ENCODE results near the gene IGF2BP3.
"Not testable (repeated sequence)": the region's sequence is repeated elsewhere in the genome, so short reads cannot be mapped to it uniquely, and the experiment has no call there.

Gene IGF2BP3

DNA sequence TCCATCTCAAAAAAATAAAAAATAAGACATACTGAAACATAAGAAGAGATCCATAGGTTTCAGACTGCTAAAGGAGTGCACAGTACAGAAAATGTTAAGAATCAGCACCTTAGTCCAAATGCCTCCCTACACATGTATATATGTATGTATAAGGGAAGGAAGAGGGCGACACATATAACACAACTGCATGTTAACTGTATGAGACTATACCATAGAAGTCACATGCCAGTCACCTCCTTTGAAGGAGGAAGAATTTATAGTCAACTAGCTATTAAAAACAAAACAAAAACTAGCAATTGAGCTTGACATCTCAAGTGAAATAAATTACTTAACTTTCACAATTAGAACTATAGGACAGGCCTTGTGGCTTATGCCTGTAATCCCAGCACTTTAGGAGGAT lies 50.4 kb downstream of the IGF2BP3 start:
- no peak for DNase-seq

DNA sequence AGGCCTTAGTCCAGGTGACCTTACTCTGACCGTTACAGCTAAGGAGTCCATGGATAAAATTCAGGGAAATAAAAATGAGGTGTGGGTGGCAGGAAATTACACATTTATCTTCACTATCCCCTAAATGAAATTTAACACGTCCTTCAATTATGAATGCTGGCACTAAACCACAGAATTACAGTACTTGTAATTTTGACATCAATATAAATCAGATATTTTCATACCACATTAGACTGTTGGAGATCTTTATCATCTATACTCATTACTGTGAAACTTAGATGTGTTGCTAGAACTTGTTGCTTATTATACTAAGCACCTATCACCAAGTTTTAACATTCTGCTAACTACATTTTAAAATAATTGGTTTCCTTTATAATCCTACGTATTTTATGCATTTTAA lies 51.1 kb downstream of the IGF2BP3 start:
- no peak for DNase-seq

DNA sequence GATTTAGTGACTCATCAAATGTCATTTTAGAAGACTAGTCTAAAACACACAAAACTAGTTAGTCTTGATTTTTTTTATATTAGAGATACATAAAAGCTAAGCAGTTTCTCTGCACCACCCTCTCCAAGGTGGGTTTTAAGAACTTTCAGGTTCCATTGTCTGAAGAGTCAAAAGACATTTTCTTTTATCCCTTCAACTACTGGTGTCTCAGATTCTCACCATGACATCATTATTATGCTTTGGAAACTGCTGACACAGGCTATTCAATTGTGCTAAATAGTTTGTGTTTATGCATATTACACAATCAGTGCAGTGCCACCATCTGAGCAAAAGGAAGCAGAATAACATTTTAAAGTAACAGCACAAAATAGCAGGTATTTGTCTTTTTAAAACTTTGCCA lies 52.2 kb downstream of the IGF2BP3 start:
- DNase-seq: no peak

DNA sequence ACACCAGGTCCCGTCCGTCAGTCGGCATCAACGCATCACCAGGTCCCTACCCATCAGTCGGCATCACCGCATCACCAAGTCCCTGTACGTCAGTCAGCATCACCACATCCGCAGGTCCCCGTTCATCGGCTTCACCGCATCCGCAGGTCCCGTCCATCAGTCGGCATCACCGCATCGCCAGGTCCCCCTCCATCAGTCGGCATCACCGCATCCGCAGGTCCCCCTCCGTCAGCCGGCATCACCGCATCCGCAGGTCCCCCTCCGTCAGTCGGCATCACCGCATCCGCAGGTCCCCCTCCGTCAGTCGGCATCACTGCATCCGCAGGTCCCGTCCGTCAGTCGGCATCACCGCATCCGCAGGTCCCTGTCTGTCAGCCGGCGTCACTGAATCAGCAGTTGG lies 55.1 kb downstream of the IGF2BP3 start:
- no peak for DNase-seq

DNA sequence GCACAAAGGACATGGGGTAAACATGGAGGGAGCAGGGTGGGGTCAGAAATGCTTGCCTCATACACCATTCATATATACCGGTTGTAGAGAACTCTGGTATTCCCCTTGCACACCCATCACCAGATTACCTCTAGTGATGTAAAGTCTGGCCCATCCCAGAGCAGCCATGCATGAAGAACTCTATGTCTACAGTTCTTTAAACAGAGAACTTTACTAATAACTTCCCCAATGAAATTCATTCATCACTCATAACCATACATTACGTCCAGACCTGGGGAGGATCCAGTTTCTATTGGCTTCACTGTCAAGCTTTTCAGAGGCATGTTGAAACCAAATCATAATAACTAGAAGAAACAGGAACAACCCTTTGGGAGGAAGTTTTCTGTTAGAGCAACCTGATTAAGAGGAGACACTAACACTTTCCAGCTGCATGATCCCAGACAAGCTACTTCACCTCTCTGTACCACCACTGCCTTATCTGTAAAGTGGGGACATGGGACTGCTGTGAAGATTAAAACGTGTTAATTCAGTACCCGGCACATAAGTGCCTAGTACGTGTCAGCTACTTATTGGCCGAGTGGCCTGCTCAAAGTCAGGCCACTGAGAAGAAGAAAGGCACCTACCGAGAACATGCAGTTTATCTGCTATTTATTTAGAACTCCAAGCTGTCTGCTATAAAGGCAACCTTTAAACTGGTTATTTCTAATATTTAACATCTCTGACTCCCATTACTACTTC lies 59.7 kb downstream of the IGF2BP3 start:
- no peak for DNase-seq

DNA sequence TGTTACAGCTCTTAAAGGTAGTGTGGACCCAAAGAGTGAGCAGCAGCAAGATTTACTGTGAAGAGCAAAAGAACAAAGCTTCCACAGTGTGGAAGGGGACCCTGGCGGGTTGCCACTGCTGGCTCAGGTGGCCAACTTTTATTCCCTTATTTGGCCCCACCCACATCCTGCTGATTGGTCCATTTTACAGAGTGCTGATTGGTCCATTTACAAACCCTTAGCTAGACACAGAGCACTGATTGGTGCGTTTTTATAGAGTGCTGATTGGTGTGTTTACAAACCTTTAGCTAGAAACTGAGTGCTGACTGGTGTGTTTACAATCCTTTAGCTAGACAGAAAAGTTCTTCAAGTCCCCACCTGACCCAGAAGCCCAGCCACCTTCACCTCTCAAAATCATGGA lies 63.7 kb downstream of the IGF2BP3 start:
- not testable (repeated sequence) for DNase-seq

DNA sequence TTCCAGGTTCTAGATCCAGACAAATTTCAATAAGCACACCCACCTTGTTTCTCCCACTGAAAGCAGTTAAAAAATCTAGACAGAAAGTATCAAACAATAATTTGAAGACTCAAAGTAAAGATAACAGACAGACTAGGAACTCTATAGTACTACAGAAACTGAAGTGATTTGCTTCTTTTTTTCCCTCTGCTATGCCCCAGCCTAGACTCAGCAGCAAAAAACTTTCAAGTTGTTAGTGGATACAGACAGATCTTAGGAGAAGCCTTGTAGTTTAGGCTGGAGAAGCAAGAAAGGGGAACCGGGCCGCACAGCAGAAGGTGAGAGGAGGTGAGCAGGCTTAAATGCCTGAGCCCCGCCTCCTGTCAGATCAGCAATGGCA lies 65.1 kb downstream of the IGF2BP3 start:
- no peak for DNase-seq

DNA sequence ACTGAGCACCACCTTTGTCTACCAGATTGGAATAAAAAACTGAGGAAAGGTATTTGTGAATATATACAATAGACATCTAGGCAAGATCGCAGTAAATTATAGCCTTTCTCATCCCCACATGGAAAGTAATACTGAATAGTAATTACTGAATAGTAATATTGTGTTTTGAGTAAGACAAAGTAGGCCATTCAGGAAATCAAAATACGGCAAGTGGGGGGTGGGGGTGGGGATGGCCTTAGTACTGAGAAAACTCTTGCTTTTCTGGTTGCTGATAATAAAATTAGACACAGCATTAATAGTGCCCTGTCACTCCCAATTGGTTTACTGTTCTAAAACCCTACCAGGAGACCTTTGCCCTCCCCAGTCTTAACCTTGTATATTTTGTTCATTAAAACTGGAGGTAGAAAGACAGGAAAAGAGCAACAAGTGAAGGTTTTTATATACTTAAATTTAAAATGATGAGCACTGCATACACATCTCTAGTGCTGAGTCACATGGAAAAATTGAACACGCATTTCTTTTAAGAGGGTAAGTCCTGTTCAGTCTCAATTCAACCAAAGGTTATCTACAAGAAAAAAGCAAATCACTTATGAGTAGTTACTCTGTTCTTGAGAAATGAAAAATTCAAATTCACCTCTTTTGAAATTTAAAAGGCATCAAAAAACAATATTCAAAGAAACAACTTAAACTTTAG lies 65.6 kb downstream of the IGF2BP3 start:
- DNase-seq: no peak

DNA sequence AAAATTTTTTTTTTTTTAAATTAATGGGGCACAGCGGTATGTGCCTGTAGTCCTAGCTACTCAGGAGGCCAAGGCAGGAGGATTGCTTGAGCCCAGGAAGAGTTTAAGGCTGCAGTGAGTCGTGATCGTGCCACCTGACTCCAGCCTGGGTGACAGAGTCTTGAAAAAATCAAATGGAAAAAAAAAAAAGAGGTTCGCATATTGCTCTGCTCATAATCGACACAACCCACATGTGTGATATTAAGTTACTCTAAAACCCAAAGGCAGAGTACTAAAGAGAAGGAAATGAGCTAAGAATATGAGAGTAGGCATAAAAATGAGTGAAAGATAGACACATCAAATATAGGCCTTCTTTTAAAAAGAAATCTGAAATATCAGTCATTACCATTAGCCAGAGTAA lies 66.3 kb downstream of the IGF2BP3 start:
- DNase-seq: no peak

DNA sequence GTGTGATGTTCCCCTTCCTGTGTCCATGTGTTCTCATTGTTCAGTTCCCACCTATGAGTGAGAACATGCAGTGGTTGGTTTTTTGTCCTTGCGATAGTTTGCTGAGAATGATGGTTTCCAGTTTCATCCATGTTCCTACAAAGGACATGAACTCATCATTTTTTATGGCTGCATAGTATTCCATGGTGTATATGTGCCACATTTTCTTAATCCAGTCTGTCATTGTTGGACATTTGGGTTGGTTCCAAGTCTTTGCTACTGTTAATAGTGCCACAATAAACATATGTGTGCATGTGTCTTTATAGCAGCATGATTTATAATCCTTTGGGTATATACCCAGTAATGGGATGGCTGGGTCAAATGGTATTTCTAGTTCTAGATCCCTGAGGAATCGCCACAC lies 72.2 kb downstream of the IGF2BP3 start:
- DNase-seq: not testable (repeated sequence)

DNA sequence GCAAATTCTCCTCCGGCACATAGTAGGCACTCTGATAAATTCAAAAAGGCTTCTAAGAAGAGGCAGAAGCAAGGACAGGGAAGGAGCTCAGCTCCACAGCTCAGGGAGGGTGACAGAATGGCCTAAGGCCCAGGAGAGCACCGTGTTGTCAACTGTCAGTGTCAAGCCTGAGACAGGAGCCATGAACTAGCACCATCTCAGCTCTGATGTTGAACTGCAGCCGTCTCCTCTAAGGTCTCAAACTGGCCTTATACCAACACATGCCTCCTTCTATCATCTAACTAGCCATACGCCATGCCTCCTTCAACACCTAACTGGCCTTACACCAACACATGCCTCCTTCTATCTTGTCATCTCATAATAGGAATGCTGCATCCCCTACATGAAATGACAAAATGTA lies 73.0 kb downstream of the IGF2BP3 start:
- no peak for DNase-seq

DNA sequence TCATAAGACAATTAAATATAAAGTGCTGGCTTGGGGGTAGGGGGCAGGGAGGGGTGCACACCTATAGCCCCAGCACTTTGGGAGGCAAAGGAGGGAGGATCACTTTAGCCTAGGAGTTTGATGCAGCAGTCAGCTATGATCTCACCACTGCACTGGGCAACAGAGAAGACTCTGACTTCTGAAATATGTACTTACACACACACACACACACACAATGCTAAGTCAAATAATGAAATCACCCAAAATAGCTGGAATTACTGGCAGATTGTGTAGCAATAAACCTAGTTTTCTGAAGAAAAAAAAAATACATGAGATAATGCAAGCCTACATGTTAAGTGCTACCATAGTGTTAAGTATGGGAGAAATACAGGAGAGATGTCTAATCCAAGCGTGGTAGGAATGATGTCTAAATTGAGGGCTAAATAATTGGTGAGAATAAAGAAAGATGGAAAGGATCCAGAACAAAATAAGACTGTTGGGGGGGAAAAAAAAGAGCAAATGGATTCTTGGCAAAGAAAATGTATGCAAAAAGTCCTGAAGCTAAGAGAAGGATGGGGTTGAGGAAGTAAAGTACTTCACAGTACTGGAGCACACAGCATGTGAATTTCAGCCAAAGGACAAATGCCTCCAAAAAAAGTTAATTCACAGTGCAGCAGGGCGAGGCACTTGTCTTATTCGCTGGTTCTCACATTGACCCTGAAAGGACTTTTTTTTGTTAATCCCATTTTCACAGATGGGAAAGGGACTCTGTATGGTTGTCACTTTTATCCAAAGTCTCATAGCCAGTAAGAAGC lies 73.9 kb downstream of the IGF2BP3 start:
- DNase-seq: no peak

DNA sequence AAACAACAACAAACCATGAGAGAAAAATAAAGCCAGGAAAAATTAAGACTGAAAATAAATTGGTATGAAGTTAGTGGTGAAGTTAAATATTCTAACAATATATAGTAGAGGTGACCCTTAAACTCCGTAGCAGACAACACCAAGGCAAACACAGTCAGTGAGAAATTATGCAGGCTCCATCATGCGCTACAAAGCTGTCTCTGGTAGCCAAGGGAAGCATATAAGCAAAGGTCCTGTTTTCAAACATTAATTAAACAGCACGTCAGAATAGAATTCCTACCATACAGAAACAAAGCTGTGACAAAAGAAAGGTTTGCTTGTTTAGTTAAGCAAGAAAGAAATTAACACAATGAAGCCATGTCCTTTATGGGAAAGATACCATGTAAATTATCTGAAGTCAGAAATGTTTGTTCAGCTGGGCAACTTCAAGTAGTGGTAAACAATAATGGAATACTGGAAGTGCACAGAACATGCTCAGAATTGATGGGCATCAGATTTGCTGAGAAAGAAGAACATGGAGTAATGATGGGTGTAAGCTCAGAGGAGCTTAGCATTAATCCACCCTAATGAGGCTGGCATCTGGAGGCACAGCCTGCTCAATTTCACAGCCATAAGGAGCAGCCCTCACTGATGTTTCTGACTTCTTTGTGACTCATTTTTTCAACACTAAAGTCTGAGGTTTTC lies 75.7 kb downstream of the IGF2BP3 start:
- no peak for DNase-seq

DNA sequence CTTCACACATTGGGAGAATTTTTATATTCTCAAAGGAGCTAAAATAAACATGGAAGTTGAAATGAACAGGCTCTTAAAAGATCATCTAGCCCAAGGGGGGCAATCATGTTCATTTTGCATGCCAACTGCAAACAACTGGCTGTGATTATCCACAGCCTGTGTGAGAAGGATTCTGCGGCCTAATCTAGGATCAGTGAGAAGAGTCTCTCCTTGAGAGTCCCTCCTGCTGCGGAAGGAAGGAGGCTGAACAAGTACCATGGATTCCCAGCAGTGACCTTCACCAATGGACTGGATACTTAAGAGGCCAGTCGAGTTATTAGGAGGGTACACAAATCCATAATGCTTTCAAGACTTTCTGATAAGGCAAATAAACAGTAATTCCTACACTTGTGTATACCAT lies 76.7 kb downstream of the IGF2BP3 start:
- DNase-seq: no peak

DNA sequence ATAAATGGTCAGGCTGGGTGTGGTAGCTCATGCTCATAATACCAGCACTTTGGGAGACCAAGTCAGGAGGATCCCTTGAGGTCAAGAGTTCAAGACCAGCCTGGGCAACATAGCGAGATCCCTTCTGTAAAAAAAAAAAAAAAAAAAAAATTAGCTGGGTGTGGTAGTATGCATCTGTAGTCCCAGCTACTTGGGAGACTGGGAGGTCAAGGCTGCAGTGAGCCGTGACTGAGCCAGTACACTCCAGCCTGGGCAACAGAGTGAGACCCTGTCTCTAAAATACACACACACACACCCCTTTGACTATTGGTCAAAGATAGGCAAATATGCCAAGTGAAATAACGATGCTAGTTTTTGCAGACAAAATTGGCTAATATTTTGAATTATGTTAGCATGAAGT lies 80.6 kb downstream of the IGF2BP3 start:
- DNase-seq: no peak

DNA sequence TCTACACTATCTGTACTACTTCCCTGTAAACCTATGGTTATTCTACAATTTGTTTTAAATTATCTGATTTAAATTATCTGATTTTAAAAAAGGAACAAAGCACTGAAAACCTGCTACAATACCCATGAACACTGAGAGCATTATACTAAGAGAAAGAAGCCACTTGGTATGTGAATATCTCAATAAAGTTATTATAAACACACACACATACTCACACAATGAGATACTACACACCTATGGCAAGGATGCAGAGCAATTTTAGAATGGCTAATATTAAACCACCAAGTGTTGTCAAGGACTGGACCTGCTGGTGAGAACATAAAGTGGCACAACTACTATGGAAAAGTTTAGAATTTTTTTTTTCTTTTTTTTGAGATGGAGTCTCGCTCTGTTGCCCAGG lies 82.7 kb downstream of the IGF2BP3 start:
- no peak for DNase-seq

DNA sequence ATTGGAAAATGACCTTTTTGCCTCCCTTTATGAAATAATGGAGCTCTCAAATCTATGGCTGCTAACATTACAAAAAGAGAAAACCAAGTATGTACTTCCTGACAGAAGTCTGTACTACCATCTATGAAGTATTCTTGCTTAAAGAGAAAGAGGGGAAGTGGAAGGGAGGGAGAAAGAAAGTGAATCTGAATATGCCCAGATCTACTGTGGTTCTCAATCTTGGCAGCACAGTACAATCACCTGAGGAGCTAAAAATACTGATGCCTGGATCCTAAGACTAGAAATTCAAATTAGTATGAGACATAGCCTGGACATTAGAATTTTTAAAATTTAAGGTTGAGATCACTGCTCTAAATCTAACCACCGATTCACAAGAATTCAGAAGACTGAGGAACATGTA lies 85.2 kb downstream of the IGF2BP3 start:
- DNase-seq: no peak

DNA sequence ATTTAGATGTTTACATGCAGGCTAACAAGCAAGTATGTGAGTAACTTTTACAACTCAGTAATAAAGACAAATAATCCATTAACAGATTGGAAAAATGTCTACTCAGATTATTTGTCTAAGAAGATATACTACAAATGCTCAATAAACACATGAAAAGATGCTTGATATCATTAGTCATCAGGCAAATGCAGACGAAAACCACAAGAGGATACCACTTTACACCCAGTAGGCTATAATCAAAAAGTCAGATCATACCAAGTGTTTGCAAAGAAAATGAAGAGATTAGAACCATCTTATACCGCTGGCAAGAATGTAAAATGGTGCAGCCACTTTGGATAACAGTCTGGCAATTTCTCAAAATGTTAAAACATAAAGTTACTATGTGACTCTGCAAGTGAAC lies 87.1 kb downstream of the IGF2BP3 start:
- DNase-seq: no peak

DNA sequence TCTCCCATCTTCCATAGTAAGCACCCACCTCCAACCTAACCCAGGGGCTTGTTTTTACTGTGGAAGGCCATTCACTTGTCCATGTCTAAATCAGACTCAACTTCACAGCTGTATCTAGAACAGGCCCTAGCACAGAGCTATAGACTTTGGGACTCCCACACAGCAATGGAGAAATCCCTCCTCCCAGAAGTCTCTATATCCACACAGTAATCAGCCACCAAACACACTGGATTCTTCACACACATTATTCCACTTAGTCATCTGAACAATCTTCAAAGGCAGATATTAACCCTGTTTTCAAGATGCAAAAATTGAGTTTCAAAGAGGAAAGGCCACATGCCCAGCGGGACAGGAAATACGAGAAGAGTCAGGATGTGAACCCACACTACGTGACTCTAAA lies 89.3 kb downstream of the IGF2BP3 start:
- DNase-seq: no peak

DNA sequence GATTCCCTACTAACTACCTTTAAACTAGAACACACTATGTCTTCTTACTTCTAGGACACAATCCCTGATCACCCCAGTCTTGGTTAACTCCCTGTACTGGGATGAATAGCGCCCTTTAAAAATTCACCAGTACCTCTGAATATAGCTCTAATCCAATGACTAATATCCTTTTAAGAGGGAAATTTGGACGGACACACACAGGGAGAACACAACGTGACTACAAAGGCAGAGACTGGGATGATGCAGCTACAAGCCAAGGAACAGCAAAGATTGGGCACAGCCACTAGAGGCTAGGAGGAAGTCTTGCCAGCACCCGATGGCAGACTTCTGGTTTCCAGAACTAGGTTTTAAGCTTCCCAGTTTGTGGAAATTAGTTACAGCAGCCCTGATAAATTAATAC lies 89.7 kb downstream of the IGF2BP3 start:
- DNase-seq: no peak

DNA sequence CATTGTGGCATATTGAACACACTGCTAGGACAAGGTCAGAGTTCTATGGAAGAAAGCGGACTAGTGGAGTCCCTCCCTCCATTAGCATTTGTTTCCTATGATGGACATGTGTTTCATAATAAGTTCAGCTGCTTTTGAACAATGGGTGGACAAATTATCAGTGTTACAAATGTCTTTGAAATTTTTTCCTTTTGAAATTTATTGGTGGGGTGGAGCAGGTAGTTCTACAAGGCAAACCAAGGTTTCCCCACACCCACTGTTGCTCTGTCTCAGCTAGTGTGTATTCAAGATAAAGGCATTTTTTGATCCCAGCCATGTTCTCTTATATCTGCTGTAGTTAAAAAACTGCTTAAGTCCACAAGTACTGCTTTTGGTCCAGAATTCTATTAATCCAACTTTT lies 91.3 kb downstream of the IGF2BP3 start:
- no peak for DNase-seq

DNA sequence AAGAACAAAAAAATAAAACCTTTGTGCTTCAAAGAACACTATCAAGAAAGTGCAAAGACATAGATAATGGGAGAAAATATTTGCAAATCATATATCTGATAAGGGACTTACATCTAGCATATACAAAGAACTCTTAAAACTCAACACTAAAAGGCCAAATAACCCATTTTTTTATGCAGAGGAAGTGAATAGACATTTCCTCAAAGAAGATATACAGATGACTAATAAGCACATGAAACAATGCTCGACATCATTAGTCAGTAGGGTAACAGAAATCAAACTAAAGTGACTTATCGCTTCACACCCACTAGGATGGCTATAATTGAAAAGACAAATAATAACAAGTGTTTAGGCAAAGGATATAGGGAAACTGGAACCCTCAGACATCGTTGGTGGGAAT lies 93.2 kb downstream of the IGF2BP3 start:
- DNase-seq: no peak
